MM.1S (cell line): ENCODE results near the gene ITIH3.

ENCODE experiments used
- CTCF ChIP-seq: fragments of 300-600 bp; sonication (generic); IDR thresholded peaks from 2 replicates; pipeline ENCODE4 v1.5.1; 2016; ENCODE audit warnings: antibody characterized with exemption, low read length, mixed read lengths
- EZH2phosphoT487 ChIP-seq: fragments of 300-600 bp; sonication (generic); IDR thresholded peaks from 2 replicates; pipeline ENCODE4 v1.6.1; 2018; ENCODE audit warnings: antibody characterized with exemption, low read length

- TF ChIP-seq CTCF (no peak), EZH2phosphoT487 (no peak)
Measured at GRCh38 chr3:52838561-52839267, 44.1 kb downstream of the ITIH3 start.
